ENCODE measurements around the gene SLC9A5.

The SLC9A5 gene

GRCh38 chr16:67240506-67240905 is 8.3 kb upstream of the SLC9A5 start:
- peak; percentile 34 for DNase-seq (ENCODE audit: low read depth, low spot score)

- DNase-seq (ENCODE audit: low read depth, low spot score), result peak; percentile 77
Measured at GRCh38 chr16:67241008-67241900, 7.5 kb upstream of the SLC9A5 start.

- no peak for DNase-seq (ENCODE audit: low read depth, low spot score)
Measured at GRCh38 chr16:67242138-67242730, 6.5 kb upstream of the SLC9A5 start.

GRCh38 chr16:67243481-67243880 is 5.3 kb upstream of the SLC9A5 start:
- DNase-seq (ENCODE audit: low read depth, low spot score), result no peak

GRCh38 chr16:67244387-67245185 is 4.2 kb upstream of the SLC9A5 start:
- DNase-seq (ENCODE audit: low read depth, low spot score), result peak; percentile 55

DNA sequence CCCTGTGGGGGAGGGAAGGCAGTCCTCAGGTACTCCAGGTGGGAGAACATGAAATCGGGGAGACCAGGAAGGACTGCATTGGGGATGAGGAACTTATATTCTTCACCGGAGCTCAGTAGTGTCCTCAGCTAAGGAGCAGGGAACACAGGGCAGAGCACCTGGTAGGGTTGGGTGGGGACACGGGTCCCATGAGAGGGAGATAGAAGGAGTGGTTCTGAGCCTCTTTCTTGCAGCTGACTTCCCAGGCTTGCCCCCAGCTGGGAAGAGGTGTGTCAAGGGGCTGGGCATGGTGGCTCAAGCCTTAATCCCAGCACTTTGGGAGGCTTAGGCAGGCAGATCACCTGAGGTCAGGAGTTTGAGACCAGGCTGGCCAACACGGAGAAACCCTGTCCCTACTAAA is 3.6 kb upstream of the SLC9A5 start:
- no peak for DNase-seq (ENCODE audit: low read depth, low spot score)

DNA sequence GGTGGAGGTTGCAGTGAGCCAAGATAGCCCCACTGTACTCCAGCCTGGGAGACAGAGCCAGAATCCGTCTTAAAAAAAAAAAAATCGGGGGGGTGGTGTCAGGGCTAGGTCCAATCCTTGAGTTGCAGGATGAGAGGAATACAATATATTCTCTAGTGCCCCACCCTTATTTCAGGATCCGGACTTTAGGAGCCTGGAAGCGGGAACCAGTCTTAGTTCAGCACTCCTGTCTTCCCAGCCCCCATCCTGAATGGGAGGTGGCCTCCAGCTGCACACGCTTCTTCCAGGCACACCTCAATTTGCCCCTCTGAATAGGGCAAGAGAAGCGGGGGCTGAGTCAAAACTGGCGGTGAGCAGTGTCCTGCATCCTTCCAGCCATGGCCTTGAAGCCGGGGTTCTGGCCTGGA is 3.1 kb upstream of the SLC9A5 start:
- DNase-seq (ENCODE audit: low read depth, low spot score), result no peak

DNA sequence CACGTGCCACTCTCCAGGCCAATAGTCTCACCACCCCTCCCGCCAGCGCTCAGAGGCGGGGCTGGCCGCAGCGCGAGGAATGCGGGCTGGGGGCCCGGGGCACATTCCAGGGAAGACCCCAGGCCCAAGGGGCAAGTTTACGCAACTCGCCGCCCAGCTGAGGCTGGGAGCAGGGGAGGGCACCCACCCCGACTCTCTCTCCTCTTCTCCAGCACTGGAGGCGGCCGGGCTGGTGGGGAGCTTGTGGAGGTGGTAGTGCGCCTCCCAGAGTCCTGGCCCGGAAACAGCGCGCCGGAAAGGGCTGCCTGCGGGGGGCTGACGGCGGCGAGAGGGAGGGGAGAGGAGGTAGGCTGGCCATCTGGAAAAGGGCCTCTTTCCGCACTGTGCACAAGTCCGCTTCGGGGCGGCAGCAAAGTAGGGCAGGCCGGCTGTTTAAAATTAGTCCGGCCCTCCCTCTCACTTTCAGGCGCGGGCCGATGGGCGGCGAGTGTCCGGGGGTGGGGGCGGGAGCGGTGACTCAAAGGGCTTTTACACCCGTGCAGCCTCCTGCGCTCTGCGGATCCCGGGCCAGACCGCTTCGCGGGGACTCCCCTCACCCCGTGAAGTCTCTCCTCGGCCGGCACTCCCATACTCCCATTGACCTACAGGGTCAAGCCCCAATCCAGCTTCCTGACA is 2.6 kb upstream of the SLC9A5 start:
- peak; percentile 91 for DNase-seq (ENCODE audit: low read depth, low spot score)

DNA sequence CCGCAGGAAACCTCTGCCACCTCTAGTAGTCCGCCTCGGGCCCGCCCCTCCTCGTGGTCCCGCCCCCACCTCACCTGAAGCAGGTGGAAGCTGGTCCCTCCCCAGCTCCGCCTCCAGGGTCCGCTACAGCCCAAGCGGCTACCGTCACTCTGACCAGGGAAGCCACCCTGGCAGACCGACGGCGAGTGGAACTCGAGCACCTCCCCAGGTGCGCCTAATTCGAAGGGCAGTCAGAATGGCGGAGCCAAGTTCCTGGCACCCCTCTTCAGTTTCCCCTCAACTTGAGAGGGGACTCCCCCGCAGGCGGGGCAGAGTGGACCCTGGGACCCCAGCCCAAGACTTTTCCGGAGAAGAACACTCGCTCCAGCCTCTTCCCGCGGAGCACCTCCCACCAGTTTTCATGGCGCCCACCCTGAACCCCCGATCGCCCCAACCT is 2.0 kb upstream of the SLC9A5 start:
- peak; percentile 47 for DNase-seq (ENCODE audit: low read depth, low spot score)

- peak; percentile 97 for DNase-seq (ENCODE audit: low read depth, low spot score)
Measured at GRCh38 chr16:67247192-67248072, 1.3 kb upstream of the SLC9A5 start, which contains the start of gene FHOD1. Gene FHOD1, minus strand, starts transcription at chr16:67247481. Its CDS starts 71 bp downstream, at chr16:67247410.

DNA sequence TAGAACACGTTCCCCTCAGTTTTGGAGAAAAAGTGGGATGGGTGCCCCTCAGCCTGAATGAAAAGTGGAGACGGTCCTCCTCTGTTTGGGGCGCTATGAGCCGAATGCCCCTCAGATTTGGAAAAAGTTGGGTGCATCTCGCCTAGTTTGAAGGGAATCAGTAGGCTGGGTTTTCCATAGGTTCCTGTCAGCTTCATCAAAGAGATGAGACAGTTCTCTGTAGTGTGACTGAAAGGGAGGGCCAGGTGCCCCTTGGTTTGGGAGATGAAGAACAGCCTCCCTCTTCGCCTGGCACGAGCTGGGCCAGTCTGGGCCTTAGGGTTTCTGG is 742 bp upstream of the SLC9A5 start:
- no peak for DNase-seq (ENCODE audit: low read depth, low spot score)

DNA sequence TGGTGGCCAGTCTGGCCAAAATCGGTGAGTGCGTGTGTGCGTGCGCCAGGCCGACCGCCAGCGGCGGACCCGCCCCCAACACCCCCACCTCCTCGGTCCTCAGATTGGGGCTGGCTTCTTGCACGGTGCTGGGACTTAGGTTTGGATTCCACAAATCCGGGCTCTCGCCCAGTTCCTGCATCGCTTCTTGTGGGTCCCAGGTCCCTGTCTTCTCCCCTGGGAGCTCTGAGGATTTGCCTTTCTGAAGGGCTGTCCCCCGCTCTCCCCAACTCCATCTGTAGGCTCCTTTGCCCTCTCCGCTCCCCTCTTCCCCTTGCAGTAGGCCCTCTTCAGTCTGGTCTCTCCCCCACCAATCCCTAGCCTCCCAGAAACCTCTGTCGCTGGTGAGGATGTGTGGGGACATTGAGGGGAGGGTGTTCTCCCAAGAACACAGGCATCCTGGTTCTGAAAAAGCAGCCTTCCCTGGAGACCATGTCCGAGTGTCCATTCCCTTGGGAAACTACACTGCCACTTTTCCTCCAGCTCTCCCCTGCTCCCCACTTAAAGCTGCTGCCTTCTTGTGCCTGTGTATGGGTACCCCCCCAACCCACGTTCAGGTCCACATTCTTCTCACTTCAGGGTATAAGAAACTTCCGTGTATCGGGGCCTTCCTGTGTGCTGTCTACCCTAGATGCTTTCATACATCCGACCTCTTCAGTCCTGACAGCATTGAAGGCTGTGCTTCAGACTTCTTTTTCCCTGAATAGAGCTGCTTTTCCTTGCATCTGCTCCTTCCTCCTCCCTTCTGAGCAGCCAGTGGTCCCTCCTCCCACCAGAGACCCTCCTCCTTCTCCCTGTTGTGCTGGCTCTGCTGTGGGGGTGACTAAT is 632 bp downstream of the SLC9A5 start:
- DNase-seq (ENCODE audit: low read depth, low spot score), result peak; percentile 20

DNA sequence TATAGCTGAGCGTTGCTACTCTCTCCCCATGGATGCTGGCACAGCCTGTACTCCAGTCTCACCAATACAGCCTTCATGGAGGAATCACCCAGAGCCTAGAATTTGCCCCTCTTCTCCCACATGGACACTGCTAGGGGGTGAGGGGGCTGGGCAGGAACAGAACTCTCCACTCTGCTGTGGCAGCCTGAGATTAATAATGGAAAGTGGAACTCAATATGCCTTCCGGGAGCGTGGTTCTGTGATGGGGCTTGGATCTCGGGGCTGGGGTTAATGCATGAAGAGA is 1.2 kb downstream of the SLC9A5 start:
- no peak for DNase-seq (ENCODE audit: low read depth, low spot score)

DNA sequence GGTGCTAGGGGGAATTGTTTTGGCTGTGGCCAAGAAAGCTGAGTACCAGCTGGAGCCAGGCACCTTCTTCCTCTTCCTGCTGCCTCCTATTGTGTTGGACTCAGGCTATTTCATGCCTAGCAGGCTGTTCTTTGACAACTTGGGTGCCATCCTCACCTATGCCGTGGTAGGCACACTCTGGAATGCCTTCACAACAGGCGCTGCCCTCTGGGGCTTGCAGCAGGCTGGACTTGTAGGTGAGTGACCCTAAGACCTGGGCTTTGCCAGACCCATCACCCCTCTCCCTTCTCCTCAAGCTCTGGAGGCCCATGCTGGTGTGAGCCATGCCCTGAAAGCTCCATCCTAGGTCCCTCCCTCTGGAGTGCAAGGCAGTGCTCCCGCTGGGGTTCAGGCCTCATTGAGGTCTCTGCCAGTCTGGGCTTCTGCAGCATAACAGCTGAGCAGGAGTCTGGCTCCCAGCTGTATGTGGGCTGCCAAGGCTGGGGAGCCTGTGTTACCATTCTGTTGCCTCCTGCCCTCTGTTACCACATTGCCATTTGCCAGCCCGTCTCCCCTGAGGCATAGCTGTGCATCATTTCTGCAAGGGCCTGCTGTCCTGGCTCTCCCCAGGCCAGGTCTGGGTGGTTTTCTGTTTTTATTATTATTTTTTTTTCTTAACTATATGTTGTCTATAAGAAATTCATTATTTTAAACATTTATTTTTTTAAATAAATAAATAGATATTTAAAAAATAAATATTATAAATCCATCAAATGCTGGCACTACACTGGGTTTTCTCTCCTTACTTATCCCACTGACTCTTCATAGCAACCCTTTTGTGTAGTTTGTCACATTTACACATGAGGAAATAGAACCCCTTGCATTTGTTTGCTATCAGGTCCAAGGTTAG is 4.1 kb downstream of the SLC9A5 start:
- DNase-seq (ENCODE audit: low read depth, low spot score), result no peak

DNA sequence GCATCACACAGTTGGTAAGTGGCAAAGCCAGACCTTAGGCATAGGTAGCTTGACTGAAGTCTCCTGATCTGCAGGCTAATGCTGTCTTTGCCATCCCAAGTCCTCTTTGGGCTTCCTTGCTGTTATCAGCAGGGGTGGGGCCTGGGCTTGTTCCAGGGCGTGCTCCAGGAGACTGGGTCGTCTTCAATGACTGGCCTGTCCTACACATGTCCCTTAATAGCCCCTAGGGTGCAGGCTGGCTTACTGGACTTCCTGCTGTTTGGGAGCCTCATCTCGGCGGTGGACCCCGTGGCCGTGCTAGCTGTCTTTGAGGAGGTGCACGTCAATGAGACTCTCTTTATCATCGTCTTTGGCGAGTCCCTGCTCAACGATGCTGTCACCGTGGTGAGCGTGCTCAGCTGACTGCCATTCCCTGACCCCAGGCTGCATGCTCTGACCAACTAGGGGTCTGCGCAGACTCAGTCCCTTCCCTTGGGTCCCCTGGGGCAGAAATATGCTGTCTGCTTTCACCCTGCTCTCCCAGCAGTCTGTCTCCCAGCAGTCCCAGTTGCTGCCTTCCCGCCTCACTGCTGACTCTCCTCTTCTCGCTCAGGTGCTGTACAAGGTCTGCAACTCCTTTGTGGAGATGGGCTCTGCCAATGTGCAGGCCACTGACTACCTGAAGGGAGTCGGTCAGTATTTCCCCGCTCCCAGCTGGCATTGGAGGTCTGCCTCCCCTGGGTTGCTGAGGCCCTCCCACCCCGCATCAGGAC is 6.2 kb downstream of the SLC9A5 start:
- DNase-seq (ENCODE audit: low read depth, low spot score), result no peak

GRCh38 chr16:67255553-67256221 is 6.9 kb downstream of the SLC9A5 start:
- DNase-seq (ENCODE audit: low read depth, low spot score), result no peak

GRCh38 chr16:67256701-67257230 is 8.0 kb downstream of the SLC9A5 start:
- DNase-seq (ENCODE audit: low read depth, low spot score), result no peak

Data from astrocyte of the hippocampus (primary cell).